T-cell (primary cell): ENCODE data around the gene TOX4. TPM values are rescaled to one million over a fixed set of nuclear protein-coding genes. Genes with fewer than 3 reads are reported as not detected.

Experiments used
- ATAC-seq, 4 experiments: fragments of 200-7000 bp in 3 of 4; fragments of 150-1000 bp in 1 of 4; cut with Tn5 transposase; replicated peaks in 1 of 4; 1 replicate in 3 of 4; 2 replicates in 1 of 4; pipeline ENCODE4 v1.10.0; 2021; ENCODE audit warnings: moderate library complexity in 3 of 4, mild to moderate bottlenecking in 2 of 4, moderate number of reproducible peaks in 1 of 4
- CTCF ChIA-PET, 2 donors: fragments of 300-600 bp; sonication (Branson Sonifier 250); formaldehyde crosslinking; loops; one replicate each; lab custom pipeline; 2022; ENCODE audit warnings: antibody characterized with exemption in 2 of 2; lab: Charles Lee
- POLR2A ChIA-PET, 2 donors: fragments of 300-600 bp; sonication (Branson Sonifier 250); formaldehyde crosslinking; loops; one replicate each; lab custom pipeline; 2022; ENCODE audit warnings: antibody characterized with exemption in 2 of 2; lab: Charles Lee
- DNase-seq, 35 experiments: peaks; one replicate each; pipeline versions ENCODE4 v3.0.0 to v3.0.0-alpha.2; 2013 to 2023
- H3K27ac ChIP-seq: one replicate; pipeline ENCODE4 v1.5.1; 2013; ENCODE audit warnings: low read length
- H3K27me3 ChIP-seq, 2 experiments: replicated peaks in 1 of 2; 1 replicate in 1 of 2; 2 replicates in 1 of 2; pipeline versions ENCODE4 v1.6.1 to v1.7.0; 2013; ENCODE audit warnings: low read length in 1 of 2, mixed read lengths in 1 of 2; ENCODE audit not compliant: control insufficient read depth in 2 of 2, insufficient read depth in 2 of 2; ENCODE audit errors: extremely low read depth in 1 of 2
- H3K36me3 ChIP-seq, 2 donors: 1 replicate in 1 of 2; 2 replicates in 1 of 2; pipeline versions ENCODE4 v1.6.1 to v1.7.0; 2013; ENCODE audit warnings: low read length in 1 of 2; ENCODE audit not compliant: control insufficient read depth in 2 of 2, insufficient read depth in 1 of 2; ENCODE audit errors: extremely low read depth in 1 of 2
- H3K4me1 ChIP-seq, 2 experiments: 1 replicate in 1 of 2; 2 replicates in 1 of 2; pipeline versions ENCODE4 v1.6.1 to v1.7.0; 2013; ENCODE audit warnings: low read length in 2 of 2, mixed read lengths in 1 of 2; ENCODE audit not compliant: insufficient read depth in 2 of 2, control insufficient read depth in 1 of 2; ENCODE audit errors: extremely low read depth in 1 of 2
- H3K4me3 ChIP-seq, 2 donors: 1 replicate in 1 of 2; 2 replicates in 1 of 2; pipeline versions ENCODE4 v1.5.1 to v1.7.0; 2013; ENCODE audit warnings: mild to moderate bottlenecking in 2 of 2, low read length in 1 of 2, moderate library complexity in 1 of 2; ENCODE audit not compliant: control insufficient read depth in 1 of 2; ENCODE audit errors: extremely low read depth in 1 of 2
- H3K9me3 ChIP-seq: 2 replicates; pipeline ENCODE4 v1.7.0; 2013
- H3K27ac Mint-ChIP-seq, 2 donors: one replicate each; pipeline ENCODE4 v1.8.0; 2020 to 2021; ENCODE audit warnings: mild to moderate bottlenecking in 2 of 2, mixed read lengths in 2 of 2
- H3K27me3 Mint-ChIP-seq, 2 donors: one replicate each; pipeline ENCODE4 v1.8.0; 2021 to 2022; ENCODE audit warnings: mixed read lengths in 2 of 2
- H3K36me3 Mint-ChIP-seq: one replicate; pipeline ENCODE4 v1.8.0; 2021; ENCODE audit warnings: mixed read lengths
- H3K4me1 Mint-ChIP-seq, 3 donors: one replicate each; pipeline ENCODE4 v1.8.0; 2020 to 2022; ENCODE audit warnings: mixed read lengths in 3 of 3, mild to moderate bottlenecking in 1 of 3
- H3K4me3 Mint-ChIP-seq, 3 donors: one replicate each; pipeline ENCODE4 v1.8.0; 2020 to 2022; ENCODE audit warnings: mild to moderate bottlenecking in 3 of 3, mixed read lengths in 3 of 3, moderate library complexity in 3 of 3
- H3K9me3 Mint-ChIP-seq, 3 donors: one replicate each; pipeline ENCODE4 v1.8.0; 2020 to 2022; ENCODE audit warnings: mixed read lengths in 3 of 3
- WGBS: methylation state at CpG from one replicate; pipeline ENCODE4 v1.1.5; 2013; ENCODE audit warnings: missing lambda C conversion rate; ENCODE audit not compliant: insufficient coverage; 5-methylcytosine and 5-hydroxymethylcytosine counted together
- total RNA-seq, 35 experiments: library from RNA in 6 of 35; stranded (reverse) in 6 of 35; fragments of 120-200 nt in 1 of 35; gene quantifications; one replicate each; pipeline versions ENCODE4 v1.2.1 to v1.2.4 and lab custom pipeline; 2013 to 2026

Gene TOX4
- total RNA-seq, 5 donors from 2014 or later (not counting 1 experiment from before 2014, with no cell fraction given) = 68.7 to 95.6 (median 78.9) TPM

DNA sequence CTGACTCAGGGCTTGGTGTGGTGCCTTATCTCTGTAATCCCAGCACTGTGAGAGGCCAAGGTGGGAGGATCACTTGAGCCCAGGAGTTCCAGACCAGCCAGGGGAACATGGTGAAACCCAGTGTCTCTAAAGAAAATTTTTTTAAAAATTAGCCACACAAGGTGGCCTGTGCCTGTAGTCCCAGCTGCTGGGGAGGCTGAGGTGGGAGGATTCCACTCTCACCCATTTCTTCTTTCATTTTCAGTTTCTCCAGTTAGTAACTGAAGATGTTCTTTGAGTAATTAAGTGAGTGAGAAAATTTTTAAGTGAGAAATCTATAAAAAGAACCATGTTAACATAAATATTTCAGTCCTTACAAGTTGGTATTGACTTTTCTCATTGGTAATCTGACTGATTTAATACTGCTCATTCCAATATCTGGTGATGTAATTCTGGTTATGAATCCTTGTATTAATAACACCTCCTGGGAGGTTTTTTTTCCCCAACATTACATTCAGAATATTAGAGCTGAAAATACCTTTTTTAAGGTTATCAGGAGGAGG is 28.1 kb downstream of the TOX4 start:
- ChIA-PET CTCF (interaction anchor here in 1 of 2 donors (0.5 to 1.0 kb wide), 3 partner anchors 20 to 28 kb away, joined by 3 to 4 read pairs (median 3); partner anchors contain the start of genes RAB2B and TOX4), POLR2A (interaction anchor here in 1 of 2 donors (0.6 kb wide), 1 partner anchor 10 kb away, joined by 3 read pairs; no protein-coding TSS in a partner anchor)
- peaks cover 7 to 17% of the 10 kb centered on the region in 2 experiments for H3K4me1 ChIP-seq
- H3K27ac ChIP-seq = peak overlapping the region; percentile 21
- ATAC-seq (peak in 1 of 4 experiments; percentile 51), DNase-seq (no peak)
- H3K4me3 Mint-ChIP-seq = peak overlapping the region in 1 of 3 donors; percentile 13
- H3K4me3 ChIP-seq = no peak overlapping the region
- peak overlapping the region; percentile 55 to 74 for H3K27ac Mint-ChIP-seq
- H3K9me3 Mint-ChIP-seq = no peaks in the 10 kb centered on the region
- H3K27me3 Mint-ChIP-seq = no peaks in the 10 kb centered on the region
- H3K36me3 ChIP-seq = peaks cover 0 to 46% of the 10 kb centered on the region in 2 donors
- no peaks in the 10 kb centered on the region for H3K9me3 ChIP-seq
- H3K4me1 Mint-ChIP-seq = peaks cover 44 to 55% (median 45%) of the 10 kb centered on the region in 3 donors
- peaks cover 28% of the 10 kb centered on the region for H3K36me3 Mint-ChIP-seq
- no peaks in the 10 kb centered on the region for H3K27me3 ChIP-seq

DNA sequence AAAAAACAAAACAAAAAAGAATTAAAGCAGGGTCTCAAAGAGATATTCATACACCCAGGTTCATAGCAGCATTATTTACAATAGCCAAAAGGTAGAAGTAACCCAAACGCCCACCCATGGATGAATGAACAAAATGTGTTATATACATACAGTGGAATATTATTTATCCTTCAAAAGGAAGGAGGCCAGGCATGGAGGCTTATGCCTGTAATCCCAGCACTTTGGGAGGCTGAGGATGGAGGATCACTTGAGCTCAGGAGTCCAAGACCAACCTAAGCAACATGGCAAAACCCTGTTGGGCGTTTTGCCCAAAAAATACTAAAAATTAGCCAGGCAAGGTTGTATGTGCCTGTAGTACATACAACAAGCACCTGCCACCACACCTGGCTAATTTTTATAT is 29.6 kb downstream of the TOX4 start:
- CTCF ChIA-PET = no interaction called here

DNA sequence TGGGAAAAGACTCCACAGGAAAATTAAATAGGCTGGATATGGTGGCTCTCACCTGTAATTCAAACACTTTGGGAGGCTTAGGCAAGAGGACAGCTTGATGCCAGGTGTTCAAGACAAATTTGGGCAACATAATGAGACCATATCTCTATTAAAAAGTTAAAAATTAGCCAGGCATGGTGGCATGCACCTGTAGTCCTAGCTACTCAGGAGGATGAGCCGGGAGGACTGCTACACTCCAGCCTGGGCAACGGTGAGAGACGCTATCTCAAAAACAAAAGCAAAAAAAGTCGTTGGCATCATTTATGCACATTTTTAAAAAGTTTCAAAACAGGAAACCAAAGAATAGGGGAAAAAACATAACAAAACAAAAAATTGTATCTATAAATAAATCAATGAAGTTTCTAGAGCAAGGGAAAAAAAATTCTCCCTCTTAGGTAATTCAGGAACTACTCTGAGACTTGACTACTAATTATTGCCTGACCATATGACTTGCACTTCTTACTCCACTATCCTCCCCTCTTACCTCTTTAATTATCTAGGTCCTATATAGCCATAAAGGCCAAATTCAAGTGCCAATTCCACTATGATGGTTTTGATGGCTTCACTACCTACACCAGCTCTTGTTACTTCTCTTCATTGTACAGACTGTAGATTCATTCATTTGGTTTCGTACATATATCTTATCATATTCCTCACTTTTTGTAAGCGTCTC is 32.6 kb downstream of the TOX4 start:
- ATAC-seq (no peak), DNase-seq (no peak)
- Histone ChIP-seq H3K4me3 (no peak overlapping the region), H3K4me1 (peaks cover 14 to 29% of the 10 kb centered on the region in 2 experiments), H3K36me3 (peaks cover 0 to 10% of the 10 kb centered on the region in 2 donors), H3K9me3 (no peaks in the 10 kb centered on the region), H3K27ac (no peak overlapping the region), H3K27me3 (no peaks in the 10 kb centered on the region)
- H3K27ac Mint-ChIP-seq = peak overlapping the region; percentile 96 to 98
- WGBS = 51% methylated on average over 2 of the region's 6 CpGs
- H3K36me3 Mint-ChIP-seq = peaks cover 8% of the 10 kb centered on the region
- CTCF ChIA-PET = interaction anchor here (0.7 to 2.7 kb wide), 4 partner anchors 11 to 33 kb away, joined by 3 to 16 read pairs (median 8); partner anchors contain the start of genes RAB2B (in 1 of the 2) and TOX4 (in 1 of the 2)
- peaks cover 50 to 55% (median 52%) of the 10 kb centered on the region in 3 donors for H3K4me1 Mint-ChIP-seq
- H3K9me3 Mint-ChIP-seq = no peaks in the 10 kb centered on the region
- no peaks in the 10 kb centered on the region for H3K27me3 Mint-ChIP-seq
- POLR2A ChIA-PET = interaction anchor here in 1 of 2 donors (0.6 kb wide), 2 partner anchors 38 to 50 kb away, joined by 3 to 16 read pairs; no protein-coding TSS in a partner anchor
- peak overlapping the region; percentile 98 to 99 (median 99) for H3K4me3 Mint-ChIP-seq

More for the DNA sequence above, 29.6 kb downstream of the TOX4 start:
- no peaks in the 10 kb centered on the region for H3K27me3 Mint-ChIP-seq
- no peak overlapping the region for H3K27ac ChIP-seq
- POLR2A ChIA-PET = interaction anchor here in 1 of 2 donors (0.6 kb wide), 1 partner anchor 52 kb away, joined by 4 read pairs; no protein-coding TSS in a partner anchor
- H3K9me3 Mint-ChIP-seq = no peaks in the 10 kb centered on the region
- H3K4me1 Mint-ChIP-seq = peaks cover 47 to 55% (median 53%) of the 10 kb centered on the region in 3 donors
- no peak overlapping the region for H3K4me3 Mint-ChIP-seq
- no CpG with 5 or more reads among the region's 2 CpGs for WGBS
- peaks cover 0 to 32% of the 10 kb centered on the region in 2 donors for H3K36me3 ChIP-seq
- no peaks in the 10 kb centered on the region for H3K27me3 ChIP-seq
- H3K4me1 ChIP-seq = peaks cover 12 to 24% of the 10 kb centered on the region in 2 experiments
- no peak for DNase-seq
- ATAC-seq = no peak
- H3K9me3 ChIP-seq = no peaks in the 10 kb centered on the region
- peaks cover 21% of the 10 kb centered on the region for H3K36me3 Mint-ChIP-seq
- H3K4me3 ChIP-seq = no peak overlapping the region
- H3K27ac Mint-ChIP-seq = no peak overlapping the region

DNA sequence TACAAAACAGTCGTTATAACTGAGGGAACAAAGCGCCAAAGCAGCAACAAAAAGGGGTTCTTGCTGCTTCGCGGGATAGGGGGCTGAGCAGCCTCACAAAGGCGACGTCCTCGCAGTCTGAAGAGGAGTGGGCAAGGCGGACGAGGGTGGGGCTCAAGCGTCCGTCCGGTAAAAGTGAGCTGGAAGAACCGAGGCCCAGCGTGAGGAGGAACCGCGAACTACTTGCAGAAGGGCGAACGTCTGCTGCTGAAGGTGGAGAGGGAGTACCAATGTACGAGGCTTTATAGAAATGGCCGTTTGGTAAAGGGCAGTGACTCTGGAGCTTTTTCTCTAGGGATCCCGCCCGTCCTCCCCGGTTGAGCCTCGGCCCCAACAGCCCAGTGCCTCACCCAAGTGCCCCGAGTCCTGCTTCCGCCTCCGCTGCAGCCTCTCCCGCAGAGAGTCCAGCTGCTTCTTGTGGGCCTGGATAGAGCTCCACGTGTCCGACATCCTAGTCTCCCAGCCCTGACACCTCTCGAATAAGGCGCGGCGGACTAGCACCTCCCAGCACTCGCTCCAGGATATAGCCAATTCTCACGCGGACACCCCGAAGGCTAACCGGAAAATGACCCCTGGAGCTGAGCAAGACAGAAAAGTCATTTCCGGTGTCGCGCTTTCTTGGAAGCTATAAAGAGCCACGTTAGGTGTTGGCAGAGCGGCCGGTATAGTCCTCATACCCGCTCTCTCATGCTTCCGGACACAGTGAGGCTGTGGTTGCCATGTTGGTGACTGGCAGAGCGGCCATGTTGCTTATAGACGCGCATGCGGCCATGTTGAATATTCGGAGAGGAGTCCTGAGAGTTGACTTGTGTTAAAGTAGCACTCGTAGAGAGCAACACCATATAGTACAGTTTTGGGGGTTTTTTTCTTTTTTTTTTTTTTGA is 34.0 kb downstream of the TOX4 start, which contains the start of gene METTL3:
TSS of gene METTL3 (minus strand) at position 606 of the 923 bp plus-strand sequence. CDS start at position 489, 117 bp downstream.
- CTCF ChIA-PET = interaction anchor here (0.6 to 1.7 kb wide), 15 partner anchors 10 to 81 kb away, joined by 3 to 23 read pairs (median 7); partner anchors contain the start of genes RAB2B (in 2 of the 2), TOX4 (in 2 of the 2), CHD8 (in 1 of the 2) and SALL2 (in 1 of the 2)
- peaks cover 40 to 45% (median 41%) of the 10 kb centered on the region in 3 donors for H3K4me1 Mint-ChIP-seq
- Histone ChIP-seq H3K27me3 (peaks cover 0 to 2% of the 10 kb centered on the region in 2 experiments), H3K27ac (peak within 1 kb of the TSS; percentile 85), H3K4me3 (peak within 1 kb of the TSS; percentile 78 to 89), H3K36me3 (peaks cover 0 to 10% of the 10 kb centered on the region in 2 donors), H3K4me1 (peaks cover 14 to 25% of the 10 kb centered on the region in 2 experiments), H3K9me3 (no peaks in the 10 kb centered on the region)
- ATAC-seq (peak; percentile 99 to 100 (median 100)), DNase-seq (peak; percentile 84 to 98 (median 95))
- peak within 1 kb of the TSS; percentile 98 to 99 (median 99) for H3K4me3 Mint-ChIP-seq
- POLR2A ChIA-PET = interaction anchor here (0.5 to 1.5 kb wide), 7 partner anchors 12 to 74 kb away, joined by 3 to 10 read pairs (median 5); partner anchors contain the start of genes CHD8 (in 1 of the 2) and SALL2 (in 1 of the 2)
- peaks cover 8% of the 10 kb centered on the region for H3K36me3 Mint-ChIP-seq
- H3K27me3 Mint-ChIP-seq = no peaks in the 10 kb centered on the region
- under 1% methylated on average over 47 of the region's 53 CpGs for WGBS
- peak within 1 kb of the TSS; percentile 96 to 98 for H3K27ac Mint-ChIP-seq
- H3K9me3 Mint-ChIP-seq = no peaks in the 10 kb centered on the region

DNA sequence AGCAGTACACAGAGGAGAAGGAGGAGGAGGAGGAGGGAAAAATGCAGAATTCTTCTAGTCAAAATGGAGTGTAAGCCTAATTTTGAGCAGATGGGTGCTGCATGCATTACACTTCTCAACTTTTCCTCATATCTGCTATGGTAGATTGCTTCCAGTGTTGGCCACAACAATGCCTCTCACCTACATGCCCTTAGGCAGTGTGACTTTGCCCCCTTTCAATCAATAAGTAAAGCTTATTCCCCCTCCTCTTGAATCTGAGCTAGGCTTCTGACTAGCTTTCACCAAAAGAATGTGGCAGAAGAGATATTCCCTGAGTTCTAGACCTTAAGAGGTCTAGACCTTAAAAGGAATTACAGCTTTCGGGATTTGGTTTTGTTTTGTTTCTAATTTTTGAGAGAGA is 37.3 kb downstream of the TOX4 start:
- H3K27me3 Mint-ChIP-seq = peaks cover 0 to 2% of the 10 kb centered on the region in 2 donors
- no CpG with 5 or more reads among the region's 1 CpG for WGBS

More for the DNA sequence above, 37.3 kb downstream of the TOX4 start:
- no peaks in the 10 kb centered on the region for H3K36me3 Mint-ChIP-seq
- peaks cover 13 to 14% of the 10 kb centered on the region in 2 experiments for H3K4me1 ChIP-seq
- ChIA-PET CTCF (no interaction called here), POLR2A (interaction anchor here (0.6 kb wide), 2 partner anchors 27 to 589 kb away, joined by 3 read pairs; no protein-coding TSS in a partner anchor)
- no peak for DNase-seq
- no peaks in the 10 kb centered on the region for H3K9me3 ChIP-seq
- H3K27ac Mint-ChIP-seq = no peak overlapping the region
- H3K36me3 ChIP-seq = no peaks in the 10 kb centered on the region
- H3K9me3 Mint-ChIP-seq = no peaks in the 10 kb centered on the region
- no peak overlapping the region for H3K27ac ChIP-seq
- H3K4me3 ChIP-seq = no peak overlapping the region
- peaks cover 0 to 6% of the 10 kb centered on the region in 2 experiments for H3K27me3 ChIP-seq
- peaks cover 18 to 23% (median 19%) of the 10 kb centered on the region in 3 donors for H3K4me1 Mint-ChIP-seq
- no peak for ATAC-seq
- H3K4me3 Mint-ChIP-seq = no peak overlapping the region
